ENCODE measurements around the gene DLGAP4. TPM values are rescaled to one million over a fixed set of nuclear protein-coding genes. Genes with fewer than 3 reads are reported as not detected.

DLGAP4 gene
- total and polyA plus RNA-seq, 10 of the 15 experiments (the other 5 are each of a cell fraction or from before 2014, with no cell fraction given): 0.42 to 43.3 (median 19.0) TPM

DNA sequence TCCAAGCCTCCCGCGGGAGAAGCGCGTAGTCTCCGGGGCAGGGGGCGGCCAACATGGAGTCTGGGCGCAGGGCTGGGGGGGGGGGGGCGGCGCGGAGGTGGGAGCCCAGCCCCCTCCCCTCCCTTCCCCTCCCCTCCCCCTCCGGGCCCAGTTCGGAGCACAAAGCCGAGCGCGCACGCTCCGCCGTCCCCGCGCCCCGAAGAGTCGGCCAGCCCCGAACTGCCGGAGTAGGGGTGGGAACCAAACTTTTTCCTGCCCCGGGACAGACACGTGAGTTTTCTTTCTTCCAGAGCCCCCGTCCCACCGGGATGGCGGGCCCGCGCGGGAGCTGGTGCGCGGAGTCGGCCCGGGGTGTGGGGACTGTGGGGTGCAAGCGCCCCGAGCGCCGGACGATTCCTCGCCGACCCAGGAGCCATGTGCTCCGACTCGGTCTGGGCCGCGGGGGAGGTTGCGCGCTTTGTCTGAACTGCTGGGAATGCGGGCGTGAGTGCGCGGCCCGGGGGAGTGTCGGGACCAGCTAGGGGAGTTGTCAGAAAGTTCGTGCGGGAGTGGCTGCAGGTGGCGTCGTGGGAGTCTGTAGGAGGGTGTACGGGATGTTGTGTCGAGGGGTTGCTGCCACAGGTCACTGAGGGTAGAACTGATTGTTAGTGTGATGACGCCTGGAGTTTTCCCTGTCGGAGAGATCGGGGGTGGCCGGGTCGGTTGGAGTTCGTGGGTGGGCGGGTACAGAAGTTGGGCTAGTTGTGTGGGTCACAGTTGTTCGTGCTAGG is 268.4 kb downstream of the DLGAP4 start (continued):
- no peak for TF ChIP-seq MXI1 (IDR thresholded peaks at IDR 0.05; ENCODE audit: low read depth, low read length)
- no peak for TF ChIP-seq EP300 (IDR thresholded peaks at IDR 0.05; ENCODE audit: borderline replicate concordance in 1 of 2, control insufficient read depth in 1 of 2, low read depth in 2 of 2, low read length in 2 of 2)
- TF ChIP-seq, protein P1, sequence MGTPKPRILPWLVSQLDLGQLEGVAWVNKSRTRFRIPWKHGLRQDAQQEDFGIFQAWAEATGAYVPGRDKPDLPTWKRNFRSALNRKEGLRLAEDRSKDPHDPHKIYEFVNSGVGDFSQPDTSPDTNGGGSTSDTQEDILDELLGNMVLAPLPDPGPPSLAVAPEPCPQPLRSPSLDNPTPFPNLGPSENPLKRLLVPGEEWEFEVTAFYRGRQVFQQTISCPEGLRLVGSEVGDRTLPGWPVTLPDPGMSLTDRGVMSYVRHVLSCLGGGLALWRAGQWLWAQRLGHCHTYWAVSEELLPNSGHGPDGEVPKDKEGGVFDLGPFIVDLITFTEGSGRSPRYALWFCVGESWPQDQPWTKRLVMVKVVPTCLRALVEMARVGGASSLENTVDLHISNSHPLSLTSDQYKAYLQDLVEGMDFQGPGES (IDR thresholded peaks at IDR 0.05): no peak
- TF ChIP-seq, protein P2, sequence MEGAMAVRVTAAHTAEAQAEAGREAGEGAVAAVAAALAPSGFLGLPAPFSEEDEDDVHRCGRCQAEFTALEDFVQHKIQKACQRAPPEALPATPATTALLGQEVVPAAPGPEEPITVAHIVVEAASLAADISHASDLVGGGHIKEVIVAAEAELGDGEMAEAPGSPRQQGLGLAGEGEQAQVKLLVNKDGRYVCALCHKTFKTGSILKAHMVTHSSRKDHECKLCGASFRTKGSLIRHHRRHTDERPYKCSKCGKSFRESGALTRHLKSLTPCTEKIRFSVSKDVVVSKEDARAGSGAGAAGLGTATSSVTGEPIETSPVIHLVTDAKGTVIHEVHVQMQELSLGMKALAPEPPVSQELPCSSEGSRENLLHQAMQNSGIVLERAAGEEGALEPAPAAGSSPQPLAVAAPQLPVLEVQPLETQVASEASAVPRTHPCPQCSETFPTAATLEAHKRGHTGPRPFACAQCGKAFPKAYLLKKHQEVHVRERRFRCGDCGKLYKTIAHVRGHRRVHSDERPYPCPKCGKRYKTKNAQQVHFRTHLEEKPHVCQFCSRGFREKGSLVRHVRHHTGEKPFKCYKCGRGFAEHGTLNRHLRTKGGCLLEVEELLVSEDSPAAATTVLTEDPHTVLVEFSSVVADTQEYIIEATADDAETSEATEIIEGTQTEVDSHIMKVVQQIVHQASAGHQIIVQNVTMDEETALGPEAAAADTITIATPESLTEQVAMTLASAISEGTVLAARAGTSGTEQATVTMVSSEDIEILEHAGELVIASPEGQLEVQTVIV (IDR thresholded peaks at IDR 0.05; ENCODE audit: borderline replicate concordance, partially characterized antibody): peak; percentile 14
- TF ChIP-seq BACH1 (IDR thresholded peaks at IDR 0.05; ENCODE audit: borderline replicate concordance): peak; percentile 44; the same call in 1 of the 2 replicates
- TF ChIP-seq RCOR1 (conservative IDR thresholded peaks at IDR 0.05; ENCODE audit: low read depth, low read length): no peak
- TF ChIP-seq KDM1A (IDR thresholded peaks at IDR 0.05; ENCODE audit: borderline replicate concordance): no peak
- TF ChIP-seq NRF1 (conservative IDR thresholded peaks at IDR 0.05; ENCODE audit: low read depth, low read length): no peak
- TF ChIP-seq, protein P3, sequence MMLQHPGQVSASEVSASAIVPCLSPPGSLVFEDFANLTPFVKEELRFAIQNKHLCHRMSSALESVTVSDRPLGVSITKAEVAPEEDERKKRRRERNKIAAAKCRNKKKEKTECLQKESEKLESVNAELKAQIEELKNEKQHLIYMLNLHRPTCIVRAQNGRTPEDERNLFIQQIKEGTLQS (IDR thresholded peaks at IDR 0.05; ENCODE audit: borderline replicate concordance, extremely low read depth, low read depth, low read length): no peak
- TF ChIP-seq, protein P4, sequence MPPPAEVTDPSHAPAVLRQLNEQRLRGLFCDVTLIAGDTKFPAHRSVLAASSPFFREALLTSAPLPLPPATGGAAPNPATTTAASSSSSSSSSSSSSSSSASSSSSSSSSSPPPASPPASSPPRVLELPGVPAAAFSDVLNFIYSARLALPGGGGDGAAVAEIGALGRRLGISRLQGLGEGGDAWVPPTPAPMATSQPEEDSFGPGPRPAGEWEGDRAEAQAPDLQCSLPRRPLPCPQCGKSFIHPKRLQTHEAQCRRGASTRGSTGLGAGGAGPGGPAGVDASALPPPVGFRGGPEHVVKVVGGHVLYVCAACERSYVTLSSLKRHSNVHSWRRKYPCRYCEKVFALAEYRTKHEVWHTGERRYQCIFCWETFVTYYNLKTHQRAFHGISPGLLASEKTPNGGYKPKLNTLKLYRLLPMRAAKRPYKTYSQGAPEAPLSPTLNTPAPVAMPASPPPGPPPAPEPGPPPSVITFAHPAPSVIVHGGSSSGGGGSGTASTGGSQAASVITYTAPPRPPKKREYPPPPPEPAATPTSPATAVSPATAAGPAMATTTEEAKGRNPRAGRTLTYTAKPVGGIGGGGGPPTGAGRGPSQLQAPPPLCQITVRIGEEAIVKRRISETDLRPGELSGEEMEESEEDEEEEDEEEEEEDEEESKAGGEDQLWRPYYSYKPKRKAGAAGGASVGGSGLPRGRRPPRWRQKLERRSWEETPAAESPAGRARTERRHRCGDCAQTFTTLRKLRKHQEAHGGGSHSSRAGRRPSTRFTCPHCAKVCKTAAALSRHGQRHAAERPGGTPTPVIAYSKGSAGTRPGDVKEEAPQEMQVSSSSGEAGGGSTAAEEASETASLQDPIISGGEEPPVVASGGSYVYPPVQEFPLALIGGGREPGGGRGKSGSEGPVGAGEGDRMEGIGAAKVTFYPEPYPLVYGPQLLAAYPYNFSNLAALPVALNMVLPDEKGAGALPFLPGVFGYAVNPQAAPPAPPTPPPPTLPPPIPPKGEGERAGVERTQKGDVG (CRISPR knock-in tag; IDR thresholded peaks at IDR 0.05): no peak
- TF ChIP-seq ETV6 (conservative IDR thresholded peaks at IDR 0.05 in 1 of 2, IDR thresholded peaks at IDR 0.05 in 1 of 2; ENCODE audit: borderline replicate concordance in 1 of 2, low read depth in 1 of 2): no peak
- no peak for TF ChIP-seq PAX5 (IDR thresholded peaks at IDR 0.05; ENCODE audit: borderline replicate concordance, low read depth, low read length)
- TF ChIP-seq IKZF2 (IDR thresholded peaks at IDR 0.05): peak in 1 of 2 experiments; percentile 23; a peak in 2 of 4 replicates
- TF ChIP-seq ZNF24 (IDR thresholded peaks at IDR 0.05): peak; percentile 16; the same call in 1 of the 2 replicates
- no peak for TF ChIP-seq CBX5 (IDR thresholded peaks at IDR 0.05; ENCODE audit: low read depth)
- TF ChIP-seq CREM (IDR thresholded peaks at IDR 0.05; ENCODE audit: low read depth): 0 out of 2 replicates have a peak, but pooled peaks have one; percentile 2
- TF ChIP-seq, protein P5, sequence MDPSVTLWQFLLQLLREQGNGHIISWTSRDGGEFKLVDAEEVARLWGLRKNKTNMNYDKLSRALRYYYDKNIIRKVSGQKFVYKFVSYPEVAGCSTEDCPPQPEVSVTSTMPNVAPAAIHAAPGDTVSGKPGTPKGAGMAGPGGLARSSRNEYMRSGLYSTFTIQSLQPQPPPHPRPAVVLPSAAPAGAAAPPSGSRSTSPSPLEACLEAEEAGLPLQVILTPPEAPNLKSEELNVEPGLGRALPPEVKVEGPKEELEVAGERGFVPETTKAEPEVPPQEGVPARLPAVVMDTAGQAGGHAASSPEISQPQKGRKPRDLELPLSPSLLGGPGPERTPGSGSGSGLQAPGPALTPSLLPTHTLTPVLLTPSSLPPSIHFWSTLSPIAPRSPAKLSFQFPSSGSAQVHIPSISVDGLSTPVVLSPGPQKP (IDR thresholded peaks at IDR 0.05; ENCODE audit: low read depth, low read length): no peak
- no peak for TF ChIP-seq NFYA (IDR thresholded peaks at IDR 0.05; ENCODE audit: borderline replicate concordance, low read depth, low read length)
- no peak for TF ChIP-seq DPF2 (IDR thresholded peaks at IDR 0.05)
- TF ChIP-seq RUNX3 (IDR thresholded peaks at IDR 0.05; ENCODE audit: low read length): no peak
- no peak for TF ChIP-seq ZNF384 (IDR thresholded peaks at IDR 0.05; ENCODE audit: borderline replicate concordance, low read depth, low read length)

All from GM12878 (cell line).